HG02763 (cell line): ENCODE measurements around the gene PAX4.
"Not testable (repeated sequence)": the region's sequence is repeated elsewhere in the genome, so short reads cannot be mapped to it uniquely, and the experiment has no call there.

Experiments used
- ATAC-seq: cut with Tn5 transposase; IDR thresholded peaks from one replicate; pipeline ENCODE4 v1.9.1; 2021; ENCODE audit warnings: mild to moderate bottlenecking, moderate library complexity; ENCODE audit not compliant: unreplicated experiment

PAX4 gene

GRCh38 chr7:127586346-127586745 lies 31.6 kb downstream of the PAX4 start:
- no peak for ATAC-seq

GRCh38 chr7:127585044-127585953 lies 32.6 kb downstream of the PAX4 start, which contains the start of gene GCC1:
GCC1 (minus strand) TSS chr7:127585596; CDS start chr7:127585182, 414 bp downstream.
- peak; percentile 76 for ATAC-seq

DNA sequence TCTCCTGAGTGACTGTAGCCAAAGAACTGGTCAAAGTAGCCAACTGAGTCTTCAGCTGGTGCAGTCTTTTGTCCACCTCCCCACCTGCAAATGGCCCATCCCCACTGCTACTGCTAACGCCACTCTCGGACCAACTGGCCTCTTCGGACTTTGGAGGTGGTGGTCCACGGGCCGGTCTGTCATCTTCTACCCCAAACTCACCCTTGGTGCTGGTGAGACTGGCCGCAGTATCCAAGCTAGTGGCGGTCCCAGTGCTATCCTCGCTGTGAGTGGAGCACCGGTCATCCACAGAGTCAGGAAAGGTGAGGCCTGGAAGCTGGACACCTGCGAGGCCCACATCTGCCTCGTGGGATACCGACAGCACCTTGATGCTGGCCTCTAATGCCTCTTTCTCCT lies 33.3 kb downstream of the PAX4 start:
- no peak for ATAC-seq

- no peak for ATAC-seq
Measured at GRCh38 chr7:127582361-127582760, 35.6 kb downstream of the PAX4 start.

- no peak for ATAC-seq
Measured at GRCh38 chr7:127581716-127582115, 36.2 kb downstream of the PAX4 start.

GRCh38 chr7:127580612-127581011 lies 37.3 kb downstream of the PAX4 start:
- no peak for ATAC-seq

DNA sequence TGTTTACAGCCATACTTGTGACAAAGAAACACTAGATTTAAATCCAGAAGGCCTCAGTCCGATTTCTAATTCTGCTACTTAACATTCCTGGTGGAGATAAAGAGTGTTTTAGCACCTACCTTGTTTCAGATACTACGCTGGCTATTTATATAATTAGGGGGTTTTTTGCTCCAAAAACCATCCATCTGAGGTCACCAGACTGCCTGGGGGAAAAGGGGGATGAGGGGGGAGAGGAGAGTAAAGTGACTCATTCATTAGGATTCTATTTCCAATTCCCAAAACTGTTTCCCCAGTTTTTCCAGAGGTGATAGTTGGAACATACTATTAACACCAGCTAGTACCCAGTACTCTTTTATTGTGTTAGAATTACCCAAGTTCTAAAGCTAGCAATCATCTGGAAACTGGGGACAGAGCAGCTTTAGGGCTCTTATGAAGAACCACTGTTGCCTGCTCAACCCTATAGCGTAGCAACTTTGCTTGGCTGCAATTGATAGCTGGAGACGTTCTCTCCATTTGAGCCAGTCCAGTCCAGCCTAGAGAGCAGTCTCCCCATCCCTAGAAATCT lies 39.1 kb downstream of the PAX4 start:
- ATAC-seq = no peak

DNA sequence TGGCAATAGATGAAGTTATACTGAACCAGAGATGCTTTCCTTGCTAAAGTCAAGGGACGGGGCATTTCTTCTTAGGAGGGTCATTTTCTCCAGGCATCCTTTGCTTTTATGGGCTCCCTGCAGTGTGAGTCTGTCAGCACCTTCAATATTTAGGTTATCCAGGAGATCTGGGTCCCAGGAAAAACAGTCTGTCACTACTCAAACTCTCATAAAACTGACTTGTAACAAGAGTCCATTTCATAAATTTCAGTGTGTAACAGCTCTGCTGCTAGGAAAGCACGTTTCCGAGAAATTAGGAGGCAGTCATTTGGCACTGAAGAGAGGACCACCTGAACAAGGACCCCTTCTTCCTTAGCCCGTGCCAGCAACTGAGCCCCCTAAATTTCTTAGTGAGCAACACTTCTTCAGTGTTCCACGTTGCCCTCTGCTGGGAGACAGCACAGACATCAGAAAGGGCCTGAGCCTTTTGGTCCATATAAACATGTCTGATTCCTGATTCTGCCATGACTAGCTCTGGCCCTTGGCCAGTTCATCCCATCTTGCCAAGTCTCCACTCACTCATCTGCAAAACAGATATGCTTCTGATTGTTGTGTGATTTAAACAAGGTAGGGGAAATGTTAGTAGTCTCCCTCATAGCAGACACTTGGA lies 39.8 kb downstream of the PAX4 start:
- no peak for ATAC-seq

DNA sequence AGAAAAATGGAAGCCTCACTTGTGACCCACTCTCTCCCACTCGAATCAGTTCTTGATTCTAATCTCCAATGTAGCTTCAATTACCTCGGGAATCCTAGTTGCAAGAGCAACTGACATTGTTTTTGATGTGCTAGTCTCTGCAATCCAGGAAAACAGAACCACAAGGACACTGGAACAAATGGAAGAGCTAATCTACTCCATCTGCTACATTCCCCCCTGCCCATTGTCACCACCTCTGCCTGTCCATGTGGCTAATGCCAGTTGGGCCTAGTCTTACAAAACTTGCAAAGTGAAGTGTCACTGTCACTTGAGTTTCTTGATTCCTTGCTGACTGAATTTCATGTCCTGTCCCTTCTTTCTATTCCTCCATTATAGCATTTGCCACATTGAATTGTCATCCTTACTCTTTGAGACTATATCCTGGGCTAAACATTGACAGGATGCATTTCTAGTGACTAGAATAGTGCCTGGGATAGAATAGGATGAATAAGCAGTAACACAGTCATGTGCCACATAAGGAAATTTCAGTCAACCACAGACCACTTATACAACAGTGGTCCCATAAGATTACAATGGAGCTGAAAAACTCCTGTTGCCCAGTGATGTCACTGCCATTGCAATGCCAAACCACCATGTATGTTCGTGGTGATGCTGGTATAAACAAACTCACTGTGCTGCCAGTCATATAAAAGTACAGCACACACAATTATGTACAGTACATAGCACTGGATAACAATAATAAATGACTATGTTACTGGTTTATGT lies 46.0 kb downstream of the PAX4 start:
- ATAC-seq = no peak

- not testable (repeated sequence) for ATAC-seq
Measured at GRCh38 chr7:127568034-127568433, 49.9 kb downstream of the PAX4 start.

- ATAC-seq = no peak
Measured at GRCh38 chr7:127566242-127566641, 51.7 kb downstream of the PAX4 start.
